ENCODE data around the gene ZC3H4.

- TF ChIP-seq CTCF (IDR thresholded peaks at IDR 0.05; ENCODE audit: control extremely low read depth in 1 of 3, insufficient read depth in 1 of 3, low read depth in 1 of 3, low read length in 3 of 3), result no peak
- TF ChIP-seq JUND (IDR thresholded peaks at IDR 0.05; ENCODE audit: low read length), result no peak
- no peak for TF ChIP-seq CHD2 (IDR thresholded peaks at IDR 0.05; ENCODE audit: low read length)
- TF ChIP-seq POLR2A (IDR thresholded peaks at IDR 0.05; ENCODE audit: control extremely low read depth in 1 of 2, low read depth in 2 of 2, low read length in 2 of 2), result no peak
- no peak for TF ChIP-seq USF2 (IDR thresholded peaks at IDR 0.05; ENCODE audit: low read length)
- no peak for TF ChIP-seq EGR1 (IDR thresholded peaks at IDR 0.05; ENCODE audit: borderline replicate concordance, low read depth, low read length)
- TF ChIP-seq GABPA (IDR thresholded peaks at IDR 0.05; ENCODE audit: borderline replicate concordance, insufficient read depth, low read length), result no peak
- TF ChIP-seq POU5F1 (IDR thresholded peaks at IDR 0.05; ENCODE audit: low read depth, low read length), result no peak
- no peak for TF ChIP-seq TAF1 (IDR thresholded peaks at IDR 0.05; ENCODE audit: low read depth, low read length)
Observed at GRCh38 chr19:47020132-47020805, 93.3 kb downstream of the ZC3H4 start.
